OCI-LY1 (cell line): ENCODE data around the gene GRK1.

ENCODE experiments used
- CTCF ChIP-seq: fragments of 200-600 bp; sonication (generic), shearing (Covaris generic); IDR thresholded peaks from 2 replicates; pipeline ENCODE4 v1.5.1; 2017; ENCODE audit warnings: mild to moderate bottlenecking, antibody characterized with exemption, low read length, moderate library complexity, mixed read lengths
- EZH2 ChIP-seq: fragments of 200-600 bp; sonication (generic), shearing (Covaris generic); IDR thresholded peaks from 2 replicates; pipeline ENCODE4 v1.8.0; 2017; ENCODE audit warnings: borderline replicate concordance, mixed run types, mild to moderate bottlenecking, antibody characterized with exemption, low read length, moderate library complexity, mixed read lengths

GRCh38 chr13:113644800-113645199 is 22.2 kb upstream of the GRK1 start:
- no peak for TF ChIP-seq CTCF
- no peak for TF ChIP-seq EZH2
